HepG2 (cell line): ENCODE results near the gene B3GNT2. TPM values are rescaled to one million over a fixed set of nuclear protein-coding genes. Genes with fewer than 3 reads are reported as not detected.

Experiments
- AKNA ChIP-seq: sonication (generic); formaldehyde crosslinking; IDR thresholded peaks from 2 replicates; pipeline ENCODE4 v1.4.0; 2020; ENCODE audit warnings: missing genetic modification reagents, borderline replicate concordance
- ARNT2 ChIP-seq: sonication (generic); formaldehyde crosslinking; IDR thresholded peaks from 2 replicates; pipeline ENCODE4 v1.8.0; 2022; ENCODE audit warnings: mild to moderate bottlenecking, low read depth, missing genetic modification reagents, moderate library complexity
- BRF2 ChIP-seq: sonication (generic); formaldehyde crosslinking; IDR thresholded peaks from 2 replicates; pipeline ENCODE4 v1.8.1; 2022; ENCODE audit warnings: mild to moderate bottlenecking, missing genetic modification reagents
- DRAP1 ChIP-seq: IDR thresholded peaks from 2 replicates; pipeline ENCODE4 v1.6.1; 2016; ENCODE audit warnings: missing genetic modification reagents, missing compliant biosample characterization
- MIXL1 ChIP-seq: IDR thresholded peaks from 2 replicates; pipeline ENCODE4 v1.6.1; 2016
- MTERF4 ChIP-seq: sonication (generic); formaldehyde crosslinking; IDR thresholded peaks from 2 replicates; pipeline ENCODE4 v1.8.0; 2023; ENCODE audit warnings: mild to moderate bottlenecking, missing genetic modification reagents
- SIX1 ChIP-seq: sonication (generic); formaldehyde crosslinking; IDR thresholded peaks from 2 replicates; pipeline ENCODE4 v1.4.0; 2020; ENCODE audit warnings: missing genetic modification reagents, borderline replicate concordance
- SP2 ChIP-seq: sonication (generic); formaldehyde crosslinking; IDR thresholded peaks from 2 replicates; pipeline ENCODE4 v1.5.1; 2020; ENCODE audit warnings: mild to moderate bottlenecking, missing genetic modification reagents
- YEATS2 ChIP-seq: sonication (generic); formaldehyde crosslinking; IDR thresholded peaks from 2 replicates; pipeline ENCODE4 v1.4.0; 2020; ENCODE audit warnings: missing genetic modification reagents, borderline replicate concordance
- ZHX1 ChIP-seq: sonication (generic); formaldehyde crosslinking; IDR thresholded peaks from 2 replicates; pipeline ENCODE4 v1.8.1; 2022; ENCODE audit warnings: low read depth, mild to moderate bottlenecking, missing genetic modification reagents
- ZKSCAN1 ChIP-seq: fragments of 150-350 bp; IDR thresholded peaks from 2 replicates; pipeline ENCODE4 v1.6.1; 2014; ENCODE audit warnings: low read length
- ZNF280D ChIP-seq: sonication (generic); formaldehyde crosslinking; IDR thresholded peaks from 2 replicates; pipeline ENCODE4 v1.5.1; 2020; ENCODE audit warnings: mild to moderate bottlenecking, missing genetic modification reagents
- ZNF333 ChIP-seq: sonication (generic); formaldehyde crosslinking; IDR thresholded peaks from 2 replicates; pipeline ENCODE4 v1.4.0; 2020; ENCODE audit warnings: mild to moderate bottlenecking, missing genetic modification reagents, borderline replicate concordance
- ZSCAN9 ChIP-seq: IDR thresholded peaks from 2 replicates; pipeline ENCODE4 v1.6.1; 2016; ENCODE audit warnings: borderline replicate concordance
- polyA plus RNA-seq, 8 experiments: library from polyadenylated mRNA; depleted of rRNA in 3 of 8; stranded (reverse) in 7 of 8; unstranded in 1 of 8; fragments of >200 nt; fragmentation: Illumina TruSeq in 4 of 8; extraction: Trizol in 4 of 8; gene quantifications; 2 replicates each; pipeline versions ENCODE4 v1.2.1 to v1.2.3, GENCODE V29; 2011 to 2016; ENCODE audit warnings: low read depth in 4 of 8, missing spikeins in 1 of 8, mixed read lengths in 1 of 8; ENCODE audit not compliant: insufficient read depth in 1 of 8
- total RNA-seq, 5 experiments: library from RNA; depleted of rRNA; stranded (reverse); fragments of >200 nt; fragmentation: Illumina TruSeq; extraction: Trizol; gene quantifications; 2 replicates each; pipeline ENCODE4 v1.2.3, GENCODE V29; 2016; ENCODE audit warnings: low read depth in 1 of 5

B3GNT2 gene
- total and polyA plus RNA-seq, 2 of the 13 experiments (the other 11 are each of a cell fraction or from before 2014, with no cell fraction given) = 26.3 to 28.5 TPM

- TF ChIP-seq YEATS2 (CRISPR knock-in tag) (peak; percentile 73; the same call in 1 of the 2 replicates), ZKSCAN1 (no peak), ZSCAN9 (CRISPR knock-in tag) (peak; percentile 65; the same call in 1 of the 2 replicates), BRF2 (CRISPR knock-in tag) (0 out of 2 replicates have a peak, but pooled peaks have one; percentile 34), ZHX1 (CRISPR knock-in tag) (peak; percentile 79; the same call in 1 of the 2 replicates), ZNF280D (CRISPR knock-in tag) (no peak), AKNA (CRISPR knock-in tag) (no peak), ZNF333 (CRISPR knock-in tag) (no peak), DRAP1 (peak; percentile 55), MIXL1 (CRISPR knock-in tag) (peak; percentile 87), SIX1 (CRISPR knock-in tag) (peak; percentile 62; the same call in 1 of the 2 replicates), SP2 (CRISPR knock-in tag) (no peak), ARNT2 (CRISPR knock-in tag) (0 out of 2 replicates have a peak, but pooled peaks have one; percentile 6), MTERF4 (CRISPR knock-in tag) (no peak)
Observed at GRCh38 chr2:62224976-62225375, 29.1 kb downstream of the B3GNT2 start (continued).
